Myocyte (in vitro differentiated cells): Measurements from ENCODE around the gene ZNF831. TPM values are rescaled to one million over a fixed set of nuclear protein-coding genes. Genes with fewer than 3 reads are reported as not detected.

Experiments used
- DNase-seq: peaks from one replicate; pipeline ENCODE4 v3.0.0-alpha.2; 2012; ENCODE audit warnings: low read depth
- total RNA-seq: library from RNA; depleted of rRNA; stranded (reverse); fragments of >200 nt; gene quantifications from 2 replicates; pipeline ENCODE4 v1.2.3, GENCODE V29; 2014

ZNF831 gene
- total RNA-seq, 1 donor from 2014 or later, result not detected

DNA sequence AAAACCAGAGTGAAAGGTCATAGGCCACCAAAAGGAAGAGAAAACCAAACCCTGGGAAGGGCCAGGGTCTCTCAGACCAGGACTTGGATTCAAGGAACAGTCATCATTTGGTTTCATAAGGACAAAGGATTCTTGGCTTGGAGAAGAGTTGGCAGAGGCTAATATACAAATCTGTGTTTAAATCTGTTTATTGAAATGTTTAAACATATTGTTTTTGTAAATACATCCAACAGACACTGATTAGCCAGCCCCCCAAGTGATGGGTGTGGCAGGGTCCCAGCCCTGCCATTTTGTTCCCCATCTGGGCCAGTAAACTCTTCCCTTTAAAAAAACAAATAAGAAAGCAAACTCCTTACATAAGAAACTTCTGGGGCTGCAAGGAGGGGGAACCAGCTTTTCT is 6.1 kb upstream of the ZNF831 start:
- DNase-seq, result no peak

DNA sequence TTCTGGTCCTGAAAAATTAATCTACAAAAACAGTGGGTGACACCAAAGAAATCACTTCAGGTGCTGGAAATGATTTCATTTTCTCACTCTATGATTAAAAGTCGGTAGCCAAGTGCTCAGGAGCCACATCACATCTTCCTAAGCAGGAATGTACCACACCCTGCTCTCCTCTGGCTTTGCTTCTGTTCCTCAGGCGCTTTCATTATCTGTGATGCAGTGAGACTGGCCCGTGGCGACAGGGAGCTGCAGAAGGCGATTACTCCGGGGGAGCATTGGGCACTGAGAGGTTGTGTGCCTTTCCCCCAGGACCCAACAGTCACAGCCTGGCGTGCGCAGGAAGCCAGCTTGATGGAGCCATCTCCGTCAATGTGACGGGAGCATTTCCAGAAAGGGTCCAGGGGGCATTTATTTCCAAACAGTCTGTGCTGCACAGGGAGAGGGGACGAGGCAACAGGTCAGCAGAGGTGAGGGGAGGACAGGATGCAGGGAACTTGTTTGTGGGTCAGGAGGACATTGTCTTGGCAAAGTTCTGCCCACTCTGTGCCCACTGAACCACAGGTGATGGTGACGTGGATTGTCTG is 5.6 kb upstream of the ZNF831 start:
- DNase-seq, result no peak

DNA sequence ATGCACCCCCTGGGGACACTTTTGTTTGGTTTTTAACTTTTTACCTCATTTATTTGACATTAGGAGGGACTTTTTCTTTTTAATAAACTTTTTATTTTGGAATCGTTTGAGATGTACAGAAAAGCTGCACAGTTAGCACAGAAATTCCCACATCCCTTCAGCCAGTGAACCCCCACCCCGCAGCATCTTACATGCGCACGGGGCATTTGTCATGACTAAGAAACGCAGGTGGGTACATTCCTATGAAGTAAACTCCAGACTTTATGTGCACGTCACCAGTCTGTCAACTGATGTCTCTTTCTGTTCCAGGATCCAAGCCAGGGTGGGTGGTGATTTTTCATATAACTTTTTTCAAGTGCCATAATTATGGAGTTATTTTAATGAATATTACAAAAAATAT is 4.9 kb upstream of the ZNF831 start:
- no peak for DNase-seq

DNA sequence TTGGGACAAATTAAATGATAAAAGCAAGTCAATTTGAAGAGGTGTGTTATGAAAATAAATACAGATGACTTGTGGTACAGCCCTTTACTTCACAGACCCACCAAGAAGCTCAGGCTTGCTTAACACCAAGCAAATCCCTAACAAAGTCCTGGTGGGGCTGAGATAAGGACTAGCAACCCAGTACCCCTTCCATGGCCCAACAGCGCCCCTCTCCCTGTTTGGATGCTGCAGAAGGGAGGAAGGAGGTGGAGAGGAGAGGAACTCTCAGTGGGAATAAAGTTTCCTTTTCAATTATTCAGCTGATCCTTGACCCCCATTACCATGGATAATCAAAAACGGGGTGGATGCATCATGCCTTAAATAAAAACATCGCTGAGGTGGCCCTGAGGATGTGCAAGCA is 4.5 kb upstream of the ZNF831 start:
- no peak for DNase-seq

DNA sequence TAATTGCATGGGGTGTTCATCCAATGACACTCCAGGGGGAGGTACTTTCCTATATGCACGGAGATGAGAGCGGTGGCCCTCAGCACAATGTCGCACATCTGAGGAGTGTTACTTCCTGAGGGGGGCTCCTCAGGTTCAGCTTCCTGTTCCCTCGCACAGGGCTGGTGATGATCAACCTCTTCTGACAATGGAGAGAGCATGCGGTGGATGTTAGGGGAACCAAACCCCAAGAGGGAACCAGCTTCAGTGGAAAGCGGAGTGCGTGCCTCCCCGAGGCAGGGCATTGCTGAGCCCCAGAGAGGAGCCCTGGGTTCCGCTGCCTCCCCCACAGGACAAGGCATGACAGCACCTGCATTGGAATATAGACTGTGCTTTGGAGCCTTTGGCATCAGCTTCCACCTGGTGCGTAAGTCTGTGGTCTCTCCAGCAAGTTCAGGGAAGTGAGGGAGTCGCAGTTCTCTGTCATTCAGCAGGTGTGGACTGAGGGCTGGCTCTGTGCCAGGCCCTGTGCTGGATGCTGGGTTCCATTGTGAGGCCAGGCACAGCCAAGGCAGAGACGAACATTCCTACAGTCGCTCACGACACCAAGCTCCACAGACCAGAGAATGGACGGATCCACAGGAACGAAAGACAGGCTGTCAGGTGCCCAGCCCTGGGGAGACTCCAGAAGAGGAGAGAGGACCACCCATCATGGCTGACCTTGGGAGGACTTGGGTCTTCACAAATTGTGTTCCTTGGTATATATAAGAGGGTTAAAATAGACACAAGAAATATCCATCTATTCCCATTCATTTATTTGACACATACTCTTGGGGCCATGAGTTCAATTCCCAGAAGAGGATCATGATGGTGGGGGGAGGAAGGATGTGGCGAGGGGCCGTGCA is 3.9 kb upstream of the ZNF831 start:
- no peak for DNase-seq

DNA sequence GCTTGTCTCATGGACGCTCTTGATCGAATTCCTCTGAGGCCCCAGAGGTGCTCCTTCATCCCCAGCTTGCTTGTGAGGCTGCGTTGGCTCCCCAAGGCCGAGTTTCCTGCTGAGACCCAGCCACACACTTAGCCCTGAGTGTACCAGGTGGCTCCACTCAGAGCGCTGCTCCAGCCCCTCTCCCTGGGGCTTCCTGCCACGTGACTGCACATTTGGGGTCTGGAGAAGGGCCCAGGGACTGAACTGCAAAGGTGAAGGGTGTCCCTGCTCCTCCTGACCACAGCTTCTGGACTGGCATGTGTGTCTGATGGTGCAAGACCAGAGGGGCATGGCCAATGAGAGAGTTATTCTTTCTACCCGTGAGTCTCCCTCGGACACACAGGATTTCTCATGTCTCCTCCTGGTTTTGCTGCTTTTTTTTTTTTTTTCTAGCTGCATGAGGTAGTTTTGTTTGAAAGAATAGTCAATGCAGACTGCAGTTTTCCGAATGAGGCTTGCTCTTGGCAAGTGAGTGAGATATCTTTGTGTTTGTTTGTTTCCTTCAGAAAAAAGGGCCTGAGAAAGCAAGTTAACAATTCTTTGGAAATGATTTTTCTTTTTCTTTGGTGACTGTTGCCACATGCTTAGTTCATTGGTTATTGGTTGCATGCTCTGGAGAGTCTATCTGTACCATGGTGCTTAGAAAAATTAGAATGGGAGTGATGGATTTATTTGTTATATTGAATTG is 3.1 kb upstream of the ZNF831 start:
- DNase-seq, result no peak

DNA sequence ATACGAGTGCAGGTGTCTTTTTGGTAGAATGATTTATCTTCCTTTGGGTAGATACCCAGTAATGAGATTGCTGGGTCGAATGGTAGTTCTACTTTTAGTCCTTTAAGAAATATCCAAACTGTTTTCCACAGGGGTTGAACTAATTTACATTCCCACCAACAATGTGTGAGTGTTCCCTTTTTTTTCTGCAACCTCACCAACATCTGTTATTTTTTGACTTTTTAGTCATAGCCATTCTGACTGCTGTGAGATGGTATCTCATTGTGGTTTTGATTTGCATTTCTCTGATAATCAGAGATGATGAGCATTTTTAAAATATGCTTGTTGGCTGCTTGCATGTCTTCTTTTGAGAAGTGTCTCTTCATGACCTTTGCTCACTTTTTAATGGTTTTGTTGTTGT is 1.9 kb upstream of the ZNF831 start:
- no peak for DNase-seq

DNA sequence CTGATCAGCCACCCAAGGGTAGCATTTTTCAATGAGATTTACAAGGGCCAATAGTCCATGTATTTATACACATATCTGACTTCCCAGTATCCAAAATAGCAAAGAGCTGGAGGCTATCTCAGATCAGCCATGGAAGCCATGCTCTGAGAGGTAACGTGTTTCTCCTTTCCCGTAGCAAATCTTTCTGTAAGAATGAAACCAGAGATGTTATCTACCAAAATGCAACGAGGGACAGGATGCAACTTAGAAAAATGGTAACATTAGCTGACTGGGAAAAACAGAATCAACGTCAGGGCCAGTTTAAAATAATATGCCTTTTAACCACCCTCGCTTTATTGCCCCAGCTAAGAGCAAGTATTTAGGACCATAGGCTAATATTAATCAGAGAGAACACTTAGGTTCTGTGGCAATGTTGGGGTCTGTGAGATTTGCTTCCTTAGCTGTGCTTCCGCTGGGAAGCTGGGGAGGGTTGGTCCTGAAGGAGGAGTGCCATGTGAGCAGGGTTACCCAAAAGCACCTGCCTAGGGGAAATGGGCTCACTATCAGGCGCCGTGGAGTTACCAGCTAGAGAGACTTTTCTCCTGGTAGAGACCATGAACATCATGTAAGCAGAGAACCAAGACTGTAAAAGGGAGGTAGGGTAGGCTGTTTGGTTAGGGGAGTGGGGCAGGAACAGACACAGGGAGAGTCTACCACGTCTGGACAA is 1.2 kb downstream of the ZNF831 start:
- no peak for DNase-seq

DNA sequence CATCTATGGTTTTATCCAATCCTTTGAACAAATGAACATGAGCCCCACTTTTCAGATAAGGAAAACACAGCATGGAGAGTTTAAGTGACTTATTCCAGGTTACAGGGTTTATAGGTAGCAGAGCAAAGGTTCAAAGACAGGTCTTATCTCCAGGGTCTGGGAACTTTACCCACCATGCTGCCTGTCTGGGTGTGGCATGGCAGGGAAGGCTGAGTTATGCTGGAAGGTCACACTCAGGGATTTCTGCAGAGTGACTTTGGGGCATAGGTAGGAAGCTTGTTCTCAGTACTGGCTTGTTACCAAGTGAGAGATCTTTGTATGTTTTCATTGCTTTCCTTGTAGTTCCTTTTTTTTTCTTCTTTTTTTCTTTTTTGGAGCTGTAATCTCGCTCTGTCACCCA is 1.8 kb downstream of the ZNF831 start:
- DNase-seq, result no peak

DNA sequence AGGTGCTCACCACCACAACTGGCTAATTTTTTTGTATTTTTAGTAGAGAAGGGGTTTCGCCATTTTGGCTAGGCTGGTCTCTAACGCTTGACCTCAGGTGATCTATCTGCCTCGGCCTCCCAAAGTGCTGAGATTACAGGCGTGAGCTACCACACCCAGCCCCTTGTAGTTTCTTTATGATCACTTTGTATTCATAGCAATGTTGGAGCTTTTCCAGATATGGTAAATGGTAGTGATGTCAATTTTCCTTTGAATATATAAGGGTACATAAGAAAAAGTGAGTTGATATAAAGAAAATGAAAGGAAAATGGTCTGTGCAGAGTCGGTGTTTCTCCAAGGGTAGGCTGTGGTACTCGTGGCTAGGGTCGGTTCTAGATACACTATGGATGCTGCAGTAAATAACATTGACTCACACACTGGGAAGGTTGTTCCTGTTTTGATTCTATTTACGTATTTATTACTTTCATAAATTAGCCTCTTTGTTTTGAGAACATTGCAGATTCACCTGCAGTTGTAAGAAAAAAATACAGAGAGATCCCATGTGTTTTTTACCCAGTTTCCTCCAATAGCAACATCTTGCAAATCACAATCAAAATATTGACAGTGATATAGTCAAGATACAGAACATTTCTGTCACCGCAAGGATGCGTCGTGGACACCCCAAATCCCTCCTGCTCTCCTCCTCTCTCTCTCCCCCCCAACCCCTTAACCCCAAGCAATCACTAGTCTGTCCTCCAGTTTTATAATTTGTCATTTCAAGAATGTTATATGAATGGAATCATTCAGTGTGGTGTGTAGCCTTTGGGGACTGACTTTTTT is 2.5 kb downstream of the ZNF831 start:
- no peak for DNase-seq

DNA sequence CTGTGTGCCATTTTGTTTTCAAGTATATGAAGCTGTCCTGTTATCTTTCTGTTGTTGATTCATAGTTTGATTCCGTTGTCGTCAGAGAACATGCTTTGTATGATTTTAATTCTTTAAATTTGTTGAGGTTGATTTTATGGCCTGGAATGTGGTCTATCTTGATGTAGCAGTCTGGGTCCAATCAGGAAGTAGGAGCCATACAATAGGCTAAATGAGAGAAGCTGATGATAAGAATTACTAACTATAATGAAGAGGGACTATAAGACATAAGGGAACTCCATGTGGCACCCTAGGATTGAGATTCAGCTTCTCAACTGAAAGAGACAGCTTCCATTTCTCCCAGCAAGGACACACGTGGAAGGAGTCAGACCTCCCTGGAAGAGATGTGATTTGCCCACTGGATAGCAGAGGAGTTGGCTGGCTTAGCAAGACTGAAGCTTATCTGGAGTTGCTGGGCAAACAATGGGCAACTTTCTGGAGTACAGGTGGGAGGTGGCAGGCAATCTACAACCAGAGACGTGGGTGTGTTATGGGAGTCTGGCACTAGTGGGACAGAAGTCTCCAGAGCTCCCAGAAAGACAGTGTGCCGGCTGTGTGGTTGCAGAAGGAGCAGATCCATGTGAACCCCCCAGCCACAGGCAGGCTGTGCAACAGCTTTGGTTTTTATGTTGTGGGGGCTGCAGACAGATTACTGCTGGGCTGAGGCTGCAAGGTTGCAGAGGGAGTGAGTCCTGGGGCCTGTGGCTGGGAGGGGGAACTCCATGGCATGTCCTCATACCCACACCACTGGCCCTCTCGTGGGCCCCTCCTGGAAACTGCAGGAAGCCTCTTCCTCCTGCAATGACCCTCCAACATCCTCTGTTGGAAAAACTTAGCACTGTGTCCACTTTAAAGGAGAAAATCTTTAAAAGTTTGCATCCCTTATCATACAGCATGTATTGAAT is 7.1 kb downstream of the ZNF831 start:
- no peak for DNase-seq

DNA sequence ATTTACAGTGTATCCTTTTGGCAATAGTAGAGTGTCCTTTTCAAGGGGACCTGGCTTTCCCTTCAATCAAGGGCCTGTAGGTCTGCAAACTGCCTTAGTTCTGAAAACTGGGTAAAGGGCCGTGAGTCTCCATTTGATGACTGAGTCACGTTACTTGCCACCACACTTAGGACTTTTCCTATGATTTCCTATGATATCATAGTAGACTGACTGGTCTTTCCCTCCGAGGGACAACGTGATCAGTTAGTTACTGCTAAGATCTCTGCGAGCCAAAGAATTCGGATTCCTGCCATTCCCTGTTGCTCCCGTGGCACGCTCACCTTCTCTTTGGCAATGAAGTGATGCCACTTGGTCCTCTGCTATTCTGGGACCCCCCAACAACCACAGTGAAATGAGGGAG is 8.4 kb downstream of the ZNF831 start:
- DNase-seq, result no peak

DNA sequence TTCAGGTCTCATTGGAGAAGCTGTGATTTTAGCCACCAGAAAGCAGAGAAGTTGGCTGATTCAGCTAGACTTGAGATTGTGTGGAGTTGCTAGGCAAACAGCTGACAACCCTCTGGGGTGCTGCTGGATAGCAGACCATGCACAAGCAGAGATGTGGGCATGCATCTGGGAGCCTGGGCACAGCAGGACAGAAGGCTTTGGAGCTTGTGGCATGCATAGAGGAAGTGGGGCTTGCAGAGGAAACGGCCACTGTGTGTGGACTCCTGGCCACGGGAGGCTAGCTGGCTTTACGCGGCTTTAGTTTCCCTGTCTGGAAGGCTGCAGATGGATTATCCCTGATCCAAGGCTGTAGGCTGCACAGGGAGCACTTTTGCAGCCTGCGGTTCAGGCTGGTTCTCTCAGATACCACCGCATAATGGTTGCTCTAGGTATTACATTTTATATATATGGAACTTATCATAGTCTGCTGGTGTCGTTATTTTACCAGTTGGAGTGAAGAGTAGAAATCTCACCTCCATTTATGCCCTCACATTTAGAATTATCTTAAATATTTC is 10.4 kb downstream of the ZNF831 start:
- no peak for DNase-seq

DNA sequence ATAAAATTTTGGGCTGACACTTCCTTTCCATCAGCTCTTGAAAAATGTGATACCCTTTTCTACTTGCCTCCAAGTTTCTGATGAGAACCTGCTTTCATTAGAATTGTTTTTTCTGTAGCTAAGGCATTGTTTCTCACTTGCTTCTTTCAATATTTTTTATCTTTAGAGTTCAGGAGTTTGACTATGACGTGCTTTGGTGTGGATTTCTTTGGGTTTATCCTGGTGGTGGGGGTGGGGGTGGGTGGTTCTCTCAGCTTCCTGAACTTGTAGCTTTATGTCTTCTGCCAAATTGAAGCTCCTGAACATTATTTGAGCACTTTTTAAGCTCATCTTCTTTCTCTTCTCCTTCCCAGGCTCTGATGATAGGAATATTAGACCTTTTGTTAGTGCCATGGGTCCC is 11.4 kb downstream of the ZNF831 start:
- no peak for DNase-seq

DNA sequence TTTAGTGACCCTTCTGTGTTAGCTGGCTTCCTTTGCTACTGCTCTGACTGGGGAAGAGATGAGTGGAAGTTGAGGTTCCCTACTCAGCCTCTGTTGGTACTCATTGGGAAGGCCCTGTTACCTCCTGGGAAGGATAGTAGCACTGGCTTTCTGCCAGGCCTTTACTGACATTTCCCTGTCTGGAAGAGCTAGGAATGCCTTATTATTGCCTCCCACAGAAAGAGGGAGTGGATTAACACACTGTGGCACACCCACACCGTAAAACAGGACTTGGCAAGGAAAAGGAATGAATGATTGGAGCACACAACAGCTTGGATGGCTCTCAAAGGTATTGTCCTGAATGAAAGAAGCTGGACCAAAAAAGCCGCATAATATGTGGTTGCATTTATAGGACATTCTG is 12.2 kb downstream of the ZNF831 start:
- DNase-seq, result no peak

DNA sequence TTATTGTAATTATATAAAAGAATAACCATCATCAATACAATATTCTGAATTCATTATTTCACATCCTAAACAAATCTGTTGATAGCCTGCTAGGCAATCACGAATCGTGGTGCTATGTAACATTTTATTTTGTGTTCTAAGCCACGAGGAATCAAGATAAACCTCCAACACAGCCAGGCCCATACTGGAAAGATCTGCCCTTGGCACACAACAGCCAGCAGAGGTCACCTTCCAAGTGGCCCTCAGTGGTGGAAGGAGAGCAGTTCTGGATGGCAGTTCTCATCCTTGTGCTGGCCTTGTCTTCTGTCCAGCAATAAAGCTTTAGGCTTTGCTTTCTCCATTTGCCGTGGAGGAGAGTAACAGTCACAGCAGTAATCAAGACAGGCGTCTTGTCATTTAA is 13.2 kb downstream of the ZNF831 start:
- no peak for DNase-seq

DNA sequence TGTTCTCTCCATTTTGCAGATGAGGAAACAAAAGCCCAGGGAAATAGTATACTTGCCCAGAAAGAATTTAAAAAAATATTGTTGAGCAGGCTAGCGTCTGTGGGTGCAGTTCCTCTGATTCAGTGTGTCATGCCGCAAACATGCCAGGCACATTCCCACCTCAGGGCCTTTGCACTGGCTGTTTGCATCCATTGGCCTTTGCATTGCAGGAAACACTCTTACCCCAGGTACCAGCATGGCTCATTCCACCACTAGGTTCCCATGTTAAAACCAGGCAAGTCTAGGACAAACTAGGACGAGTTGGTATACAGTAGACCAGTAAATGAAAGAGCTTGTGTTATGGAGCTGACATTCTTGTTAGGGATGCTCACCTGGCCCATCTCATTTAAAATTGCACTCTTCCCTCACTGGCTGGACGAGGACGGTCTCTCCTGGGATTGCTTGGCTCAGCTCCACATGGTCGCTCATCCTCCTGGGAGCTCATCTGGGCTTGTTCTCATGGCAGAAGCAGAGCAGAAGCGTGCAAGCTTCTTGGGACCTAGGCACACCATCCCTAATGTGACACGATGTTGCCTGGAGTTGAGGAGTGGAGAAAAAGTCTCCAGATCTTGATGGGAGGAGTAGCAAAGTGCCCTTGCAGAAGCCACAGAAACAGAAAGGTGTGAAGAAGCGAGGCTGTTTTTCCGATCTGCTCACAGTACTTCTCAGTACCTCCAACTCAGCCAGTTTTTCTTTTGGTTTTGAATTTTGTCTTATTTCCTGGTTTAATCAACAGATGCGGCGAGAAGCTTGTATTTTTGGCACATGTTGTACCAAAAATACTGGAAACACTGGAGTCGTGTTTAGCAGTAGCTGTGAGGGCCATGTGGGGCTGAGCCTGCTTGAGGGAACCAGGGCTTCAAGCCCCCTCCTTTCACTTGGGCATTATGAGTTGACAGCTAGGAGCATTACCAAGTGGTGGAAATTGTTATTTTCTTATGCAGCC is 13.9 kb downstream of the ZNF831 start:
- DNase-seq, result no peak

DNA sequence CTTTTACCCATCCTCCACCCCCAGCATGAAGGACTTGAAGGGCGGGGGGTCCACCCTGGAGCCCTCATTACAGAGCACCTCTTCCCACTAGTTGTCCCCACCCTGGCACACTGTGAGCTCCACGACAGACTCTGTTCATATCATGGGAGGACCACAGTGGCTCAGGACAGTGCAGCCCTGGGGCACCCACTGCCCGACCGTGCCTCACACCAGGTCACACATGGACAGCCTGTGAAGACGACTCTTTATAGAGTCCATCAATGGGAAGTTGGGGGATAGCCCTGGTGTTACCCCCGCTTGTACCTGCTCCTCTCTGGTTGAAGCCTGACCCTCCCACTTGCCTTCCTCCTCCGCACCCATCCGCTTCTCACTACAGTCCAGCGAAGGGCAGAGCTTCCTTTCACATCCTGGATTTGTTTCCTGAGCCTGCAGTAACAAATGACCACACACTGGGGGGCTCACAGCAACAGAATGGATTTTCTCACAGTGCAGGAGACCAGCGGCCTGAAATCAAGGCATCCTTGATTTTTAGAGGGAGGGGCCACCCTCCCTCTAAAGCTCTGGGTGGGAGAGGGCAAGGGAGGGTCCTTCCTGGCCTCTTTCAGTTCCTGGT is 15.5 kb downstream of the ZNF831 start:
- no peak for DNase-seq
